Right lobe of liver (tissue), 6 donors: ENCODE measurements around the gene ALG9. TPM values are rescaled to one million over a fixed set of nuclear protein-coding genes. Genes with fewer than 3 reads are reported as not detected.
"Not testable (repeated sequence)": the region's sequence is repeated elsewhere in the genome, so short reads cannot be mapped to it uniquely, and the experiment has no call there.

Experiments used
- ATAC-seq, 4 donors: fragments of 200-7000 bp; cut with Tn5 transposase; one replicate each; pipeline ENCODE4 v1.9.1; 2020; ENCODE audit warnings: mild to moderate bottlenecking in 4 of 4, moderate library complexity in 4 of 4
- DNase-seq, 3 donors: peaks; one replicate each; pipeline ENCODE4 v3.0.0-alpha.2; 2020
- H3K27ac ChIP-seq, 3 donors: fragments of 200-600 bp; one replicate each; pipeline ENCODE4 v1.8.0; 2022
- H3K27me3 ChIP-seq, 2 donors: fragments of 200-600 bp; one replicate each; pipeline ENCODE4 v1.8.0; 2022
- H3K36me3 ChIP-seq, 4 donors: fragments of 200-600 bp; sonication (generic) in 1 of 4; one replicate each; pipeline versions ENCODE4 v1.5.1 to v1.8.0; 2017 to 2022; ENCODE audit warnings: control low read depth in 1 of 4
- H3K4me1 ChIP-seq, 4 donors: fragments of 200-600 bp; sonication (generic) in 1 of 4; one replicate each; pipeline versions ENCODE4 v1.5.1 to v1.8.0; 2017 to 2022; ENCODE audit warnings: control low read depth in 1 of 4
- H3K4me3 ChIP-seq, 3 donors: fragments of 200-600 bp; one replicate each; pipeline ENCODE4 v1.8.0; 2022
- H3K9me3 ChIP-seq, 4 donors: fragments of 200-600 bp; sonication (generic) in 1 of 4; one replicate each; pipeline versions ENCODE4 v1.5.1 to v1.8.0; 2017 to 2022; ENCODE audit warnings: control low read depth in 1 of 4
- POLR2A ChIP-seq: fragments of 450-650 bp; IDR thresholded peaks from one replicate; pipeline ENCODE4 v1.6.1; 2017; ENCODE audit warnings: antibody characterized with exemption, mild to moderate bottlenecking
- WGBS: methylation state at CpG from one replicate; pipeline ENCODE4 v1.1.6; 2018; ENCODE audit warnings: low coverage, low lambda C conversion rate; ENCODE audit not compliant: insufficient coverage; ENCODE audit errors: missing lambda C conversion rate; 5-methylcytosine and 5-hydroxymethylcytosine counted together
- intact Hi-C, 2 donors: fragments of 100-400 bp; cut with DNase I; formaldehyde crosslinking; loops; one replicate each; pipeline versions ENCODE4 v1.11.2 to v1.14.1; 2022
- total RNA-seq, 6 experiments: library from RNA; depleted of rRNA in 2 of 6; stranded (reverse); fragments of >200 nt in 2 of 6; fragmentation: NEBNext Ultra II Directional in 3 of 6; extraction: Animal tissue kit (Norgen Biotek cat#: 25700) in 3 of 6; gene quantifications; one replicate each; pipeline versions ENCODE4 v1.1.0 to v1.2.4, GENCODE V29; 2016 to 2023
- TF ChIP-seq, protein P1 (sequence below), 4 donors: fragments of 200-600 bp in 3 of 4; fragments of 450-650 bp in 1 of 4; IDR thresholded peaks; one replicate each; pipeline versions ENCODE4 v1.5.1 to v1.8.0; 2016 to 2022; ENCODE audit warnings: antibody characterized with exemption in 4 of 4, mild to moderate bottlenecking in 2 of 4
- donor health status: DM: no; HTN: yes; CAD: no.
- donor health status: DM: no; HTN: no; CAD: no.
- donor health status: DM: no; HTN: no; CAD: no.
- donor health status: DM: no; HTN: yes; CAD: no.
- donor health status: DM: no; HTN: yes; CAD: no.

The ALG9 gene
- total RNA-seq, 6 experiments from 2014 or later = 15.0 to 20.8 (median 18.2) TPM

DNA sequence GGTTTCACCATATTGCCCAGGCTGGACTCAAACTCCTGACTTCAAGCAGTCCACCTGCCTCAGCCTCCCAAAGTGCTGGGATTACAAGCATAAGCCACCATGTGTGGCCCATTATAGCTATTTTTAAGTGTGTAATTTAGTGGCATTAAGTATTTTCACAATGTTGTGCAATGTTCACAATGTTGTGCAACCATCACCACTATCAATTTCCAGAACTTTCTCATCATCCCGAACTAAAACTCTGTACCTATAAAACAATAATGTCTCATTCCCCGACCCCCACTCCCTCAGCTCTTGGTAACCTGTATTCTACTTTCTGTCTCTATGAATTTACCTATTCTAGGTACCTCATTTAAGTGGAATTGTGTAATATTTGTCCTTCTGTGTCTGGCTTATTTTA is 15.5 kb upstream of the ALG9 start:
- H3K36me3 ChIP-seq = no peaks in the 10 kb centered on the region
- no peak for TF ChIP-seq POLR2A
- TF ChIP-seq, protein P1, sequence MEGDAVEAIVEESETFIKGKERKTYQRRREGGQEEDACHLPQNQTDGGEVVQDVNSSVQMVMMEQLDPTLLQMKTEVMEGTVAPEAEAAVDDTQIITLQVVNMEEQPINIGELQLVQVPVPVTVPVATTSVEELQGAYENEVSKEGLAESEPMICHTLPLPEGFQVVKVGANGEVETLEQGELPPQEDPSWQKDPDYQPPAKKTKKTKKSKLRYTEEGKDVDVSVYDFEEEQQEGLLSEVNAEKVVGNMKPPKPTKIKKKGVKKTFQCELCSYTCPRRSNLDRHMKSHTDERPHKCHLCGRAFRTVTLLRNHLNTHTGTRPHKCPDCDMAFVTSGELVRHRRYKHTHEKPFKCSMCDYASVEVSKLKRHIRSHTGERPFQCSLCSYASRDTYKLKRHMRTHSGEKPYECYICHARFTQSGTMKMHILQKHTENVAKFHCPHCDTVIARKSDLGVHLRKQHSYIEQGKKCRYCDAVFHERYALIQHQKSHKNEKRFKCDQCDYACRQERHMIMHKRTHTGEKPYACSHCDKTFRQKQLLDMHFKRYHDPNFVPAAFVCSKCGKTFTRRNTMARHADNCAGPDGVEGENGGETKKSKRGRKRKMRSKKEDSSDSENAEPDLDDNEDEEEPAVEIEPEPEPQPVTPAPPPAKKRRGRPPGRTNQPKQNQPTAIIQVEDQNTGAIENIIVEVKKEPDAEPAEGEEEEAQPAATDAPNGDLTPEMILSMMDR (IDR thresholded peaks at IDR 0.05) = no peak
- no peak overlapping the region for H3K4me3 ChIP-seq
- H3K4me1 ChIP-seq = no peaks in the 10 kb centered on the region
- 45% methylated on average over 2 of the region's 2 CpGs for WGBS
- H3K27me3 ChIP-seq = no peaks in the 10 kb centered on the region
- ATAC-seq = no peak
- DNase-seq = no peak
- no peaks in the 10 kb centered on the region for H3K9me3 ChIP-seq
- intact Hi-C loops = no loop called here
- no peak overlapping the region for H3K27ac ChIP-seq

DNA sequence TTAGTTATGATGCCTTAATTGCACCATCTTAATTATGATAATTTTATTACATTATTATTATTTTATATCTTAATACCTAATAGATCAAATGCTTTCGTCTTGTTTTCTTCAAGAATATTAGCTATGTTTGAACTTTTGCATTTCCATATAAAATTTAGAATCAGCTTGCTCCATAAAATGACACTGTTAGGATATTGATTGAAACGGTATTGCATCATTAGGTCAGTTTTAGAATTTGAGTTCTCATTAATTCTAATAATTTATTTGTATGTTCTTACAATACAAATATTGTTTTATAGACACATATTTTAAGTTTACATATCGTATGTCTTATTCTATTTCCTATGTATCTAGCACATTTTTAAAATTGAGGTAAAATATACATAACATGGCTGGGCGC is 14.7 kb upstream of the ALG9 start:
- no peaks in the 10 kb centered on the region for H3K27me3 ChIP-seq
- intact Hi-C loops = no loop called here
- TF ChIP-seq, protein P1 (IDR thresholded peaks at IDR 0.05) = no peak
- no peak for TF ChIP-seq POLR2A
- no peaks in the 10 kb centered on the region for H3K4me1 ChIP-seq
- no peak for DNase-seq
- no peaks in the 10 kb centered on the region for H3K36me3 ChIP-seq
- ATAC-seq = no peak
- no peak overlapping the region for H3K27ac ChIP-seq
- no peaks in the 10 kb centered on the region for H3K9me3 ChIP-seq
- no peak overlapping the region for H3K4me3 ChIP-seq
- 62% methylated on average over 4 of the region's 4 CpGs for WGBS

DNA sequence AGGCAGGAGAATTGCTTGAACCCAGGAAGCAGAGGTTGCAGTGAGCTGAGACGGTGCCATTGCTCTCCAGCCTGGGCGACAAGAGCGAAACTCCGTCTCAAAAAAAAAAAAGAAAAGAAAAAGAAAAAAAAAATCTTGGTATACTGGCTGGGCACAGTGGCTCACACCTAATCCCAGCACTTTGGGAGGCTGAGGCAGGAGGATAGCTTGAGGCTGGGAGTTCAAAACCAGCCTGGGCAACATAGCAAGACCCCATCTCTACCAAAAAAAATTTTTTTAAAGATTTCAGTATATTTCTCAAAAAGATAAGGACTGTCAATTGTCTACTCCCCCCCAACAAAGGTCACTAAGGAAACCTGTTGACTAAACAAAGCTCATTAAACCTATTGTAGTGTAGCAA is 13.7 kb upstream of the ALG9 start:
- H3K36me3 ChIP-seq, H3K4me1 ChIP-seq, intact Hi-C loops, DNase-seq, H3K4me3 ChIP-seq, H3K27me3 ChIP-seq, H3K9me3 ChIP-seq, ATAC-seq, H3K27ac ChIP-seq: not testable (repeated sequence)
- 91% methylated on average over 4 of the region's 4 CpGs for WGBS

DNA sequence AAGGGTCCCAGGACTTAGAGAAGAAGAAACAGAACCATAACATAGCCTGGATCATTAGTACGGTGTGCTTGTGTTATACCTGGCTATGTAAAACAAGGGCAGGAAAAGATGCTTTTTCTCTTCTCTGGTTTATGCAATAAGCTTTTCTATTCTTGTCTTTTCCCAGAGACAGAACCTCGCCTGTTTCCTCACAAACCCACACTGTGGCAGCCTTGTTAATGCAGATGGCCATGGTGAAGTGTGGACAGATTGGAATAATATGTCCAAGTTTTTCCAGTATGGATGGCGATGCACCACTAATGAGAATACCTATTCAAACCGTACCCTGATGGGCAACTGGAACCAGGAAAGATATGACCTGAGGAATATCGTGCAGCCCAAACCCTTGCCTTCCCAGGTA is 10.8 kb upstream of the ALG9 start:
- 94% methylated on average over 5 of the region's 5 CpGs for WGBS
- TF ChIP-seq POLR2A = no peak
- TF ChIP-seq, protein P1 (IDR thresholded peaks at IDR 0.05) = no peak
- DNase-seq (no peak), ATAC-seq (no peak)
- H3K9me3 ChIP-seq = no peaks in the 10 kb centered on the region
- H3K4me3 ChIP-seq = no peak overlapping the region
- H3K36me3 ChIP-seq = no peaks in the 10 kb centered on the region
- no peaks in the 10 kb centered on the region for H3K27me3 ChIP-seq
- peaks cover 0 to 6% (median 0%) of the 10 kb centered on the region in 4 donors for H3K4me1 ChIP-seq
- intact Hi-C loops = no loop called here
- H3K27ac ChIP-seq = no peak overlapping the region

DNA sequence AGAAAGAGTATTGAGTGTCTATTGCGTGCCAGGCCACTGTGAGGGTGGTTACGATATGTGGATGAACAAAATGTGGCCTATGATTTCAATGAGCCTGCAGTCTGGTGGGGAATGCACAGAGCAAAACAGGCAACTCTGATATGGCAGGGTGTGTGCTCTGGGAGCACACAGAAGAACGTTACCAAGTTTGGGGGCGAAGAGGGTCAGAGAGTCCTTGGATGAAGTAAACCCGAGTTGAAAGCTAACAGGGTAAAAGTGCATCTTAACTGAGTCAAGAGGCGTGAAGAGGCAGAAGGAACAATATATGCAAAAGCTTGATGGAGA is 8.2 kb upstream of the ALG9 start:
- Histone ChIP-seq H3K36me3 (no peaks in the 10 kb centered on the region), H3K9me3 (no peaks in the 10 kb centered on the region), H3K4me3 (peak overlapping the region; percentile 50 to 63 (median 62)), H3K27ac (peak overlapping the region; percentile 83 to 92 (median 91)), H3K27me3 (no peaks in the 10 kb centered on the region), H3K4me1 (peaks cover 0 to 6% (median 0%) of the 10 kb centered on the region in 4 donors)
- DNase-seq (no peak), ATAC-seq (no peak)
- intact Hi-C loops = no loop called here
- 21% methylated on average over 5 of the region's 6 CpGs for WGBS
- no peak for TF ChIP-seq POLR2A
- TF ChIP-seq, protein P1 (IDR thresholded peaks at IDR 0.05) = no peak
